GM23248 (cell line): ENCODE measurements around the gene LARP7. TPM values are rescaled to one million over a fixed set of nuclear protein-coding genes. Genes with fewer than 3 reads are reported as not detected.
A peak's percentile ranks its signal among the peaks of the same experiment; 100 is the strongest.

ENCODE experiments used
- DNase-seq: peaks from one replicate; pipeline ENCODE4 v3.0.0-alpha.2; 2015
- H2AFZ ChIP-seq: fragments of 200-600 bp; sonication (generic); 2 replicates; pipeline ENCODE4 v1.6.1; 2016; ENCODE audit warnings: antibody characterized with exemption
- H3F3A ChIP-seq: fragments of 200-600 bp; sonication (generic); 2 replicates; pipeline ENCODE4 v1.6.1; 2016; ENCODE audit warnings: mild to moderate bottlenecking, antibody characterized with exemption, mixed run types; ENCODE audit not compliant: insufficient read depth
- H3K27ac ChIP-seq: fragments of 200-600 bp; sonication (generic); 2 replicates; pipeline ENCODE4 v1.5.1; 2016; ENCODE audit warnings: mild to moderate bottlenecking
- H3K27me3 ChIP-seq: fragments of 200-600 bp; sonication (generic); replicated peaks from 2 replicates; pipeline ENCODE4 v1.6.1; 2016; ENCODE audit warnings: mild to moderate bottlenecking; ENCODE audit not compliant: insufficient read depth
- H3K36me3 ChIP-seq: fragments of 200-600 bp; sonication (generic); 2 replicates; pipeline ENCODE4 v1.6.1; 2016; ENCODE audit warnings: low read depth, mild to moderate bottlenecking
- H3K4me1 ChIP-seq: fragments of 200-600 bp; sonication (generic); 2 replicates; pipeline ENCODE4 v1.6.1; 2016; ENCODE audit warnings: mild to moderate bottlenecking; ENCODE audit not compliant: insufficient read depth
- H3K4me2 ChIP-seq: fragments of 200-600 bp; sonication (generic); one replicate; pipeline ENCODE4 v1.6.1; 2016; ENCODE audit warnings: mild to moderate bottlenecking; ENCODE audit not compliant: unreplicated experiment
- H3K4me3 ChIP-seq: fragments of 200-600 bp; sonication (generic); 2 replicates; pipeline ENCODE4 v1.5.1; 2016; ENCODE audit warnings: mild to moderate bottlenecking
- H3K79me2 ChIP-seq: fragments of 200-600 bp; sonication (generic); 2 replicates; pipeline ENCODE4 v1.6.1; 2016; ENCODE audit warnings: mild to moderate bottlenecking; ENCODE audit not compliant: insufficient read depth
- H3K9ac ChIP-seq: fragments of 200-600 bp; sonication (generic); 2 replicates; pipeline ENCODE4 v1.6.1; 2016; ENCODE audit warnings: mild to moderate bottlenecking
- H3K9me2 ChIP-seq: fragments of 200-600 bp; sonication (generic); 2 replicates; pipeline ENCODE4 v1.6.1; 2016; ENCODE audit warnings: mixed run types, mild to moderate bottlenecking, moderate library complexity; ENCODE audit not compliant: insufficient read depth
- H3K9me3 ChIP-seq: fragments of 200-600 bp; sonication (generic); one replicate; pipeline ENCODE4 v1.6.1; 2017; ENCODE audit warnings: low read depth
- H4K20me1 ChIP-seq: fragments of 200-600 bp; sonication (generic); 2 replicates; pipeline ENCODE4 v1.6.0; 2016; ENCODE audit not compliant: insufficient read depth
- EZH2 ChIP-seq: fragments of 200-600 bp; sonication (generic); IDR thresholded peaks from 2 replicates; pipeline ENCODE4 v1.6.1; 2018; ENCODE audit warnings: antibody characterized with exemption, mild to moderate bottlenecking; ENCODE audit not compliant: insufficient read depth, poor library complexity, severe bottlenecking
- EZH2phosphoT487 ChIP-seq: fragments of 200-600 bp; sonication (generic); IDR thresholded peaks from 2 replicates; pipeline ENCODE4 v1.6.1; 2018; ENCODE audit warnings: antibody characterized with exemption, moderate library complexity, mild to moderate bottlenecking, low read depth; ENCODE audit not compliant: insufficient read depth
- WGBS, 2 experiments: methylation state at CpG; one replicate each; pipeline ENCODE4 v1.1.6; 2015 to 2017; ENCODE audit warnings: low lambda C conversion rate in 2 of 2, low coverage in 1 of 2; ENCODE audit errors: missing lambda C conversion rate in 2 of 2; 5-methylcytosine and 5-hydroxymethylcytosine counted together
- in situ Hi-C: fragments of 300-500 bp; cut with MboI; formaldehyde crosslinking; loops from 2 replicates; pipeline ENCODE4 v1.15.0; 2020
- polyA plus RNA-seq: library from polyadenylated mRNA; unstranded; fragments of >200 nt; fragmentation: Nextera tagmentation; extraction: Ambion mirVana; gene quantifications from 2 replicates; pipeline ENCODE4 v1.2.1, GENCODE V29; 2016
- total RNA-seq: library from RNA; depleted of rRNA; stranded (reverse); fragments of >200 nt; shearing (Covaris generic); gene quantifications from 2 replicates; pipeline ENCODE4 v1.2.3, GENCODE V29; 2014

LARP7 gene
- total and polyA plus RNA-seq, 2 experiments from 2014 or later: 22.8 to 42.2 TPM

DNA sequence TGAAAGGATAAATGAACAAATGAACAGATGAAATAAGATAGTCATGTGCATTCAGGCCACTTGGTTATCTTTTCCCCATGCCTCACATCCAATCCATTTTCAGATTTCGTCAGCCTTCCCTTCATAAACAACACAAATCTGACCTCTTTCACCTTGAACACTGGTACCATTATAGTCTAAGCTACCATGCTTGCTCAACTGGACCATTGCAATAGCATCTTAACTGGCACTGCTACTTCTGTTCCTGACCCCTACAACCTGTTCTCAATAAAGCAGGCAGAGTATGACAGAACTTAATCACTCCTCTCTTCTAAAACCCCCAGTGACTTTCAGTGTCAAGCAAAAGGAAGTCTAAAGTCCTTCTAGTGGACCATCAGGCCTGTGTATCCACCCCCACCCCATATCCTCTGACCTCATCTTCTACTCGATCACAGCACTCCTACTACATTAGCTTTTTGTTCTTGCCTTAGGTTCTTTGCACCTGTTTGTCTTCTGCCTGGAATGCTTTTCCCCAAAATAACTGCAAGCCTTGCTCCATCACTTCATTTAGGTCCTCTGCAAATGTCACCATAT lies 40.7 kb downstream of the LARP7 start:
- Histone ChIP-seq H3K27me3 (no peaks in the 10 kb centered on the region), H3K27ac (no peak overlapping the region), H3K9me3 (no peaks in the 10 kb centered on the region), H3K4me1 (no peaks in the 10 kb centered on the region), H3F3A (no peaks in the 10 kb centered on the region), H3K9ac (no peak overlapping the region), H3K36me3 (no peaks in the 10 kb centered on the region), H3K79me2 (no peaks in the 10 kb centered on the region), H3K4me3 (no peak overlapping the region), H3K9me2 (0 out of 2 replicates have a peak, but pooled peaks cover 3% of the 10 kb centered on the region), H3K4me2 (no peak overlapping the region), H2AFZ (no peak overlapping the region), H4K20me1 (no peaks in the 10 kb centered on the region)
- no peak for DNase-seq
- 32 to 33% methylated on average over 2 of the region's 2 CpGs for WGBS, 2 experiments
- TF ChIP-seq EZH2phosphoT487 (no peak), EZH2 (no peak)
- in situ Hi-C loops: no loop called here

GRCh38 chr4:112680996-112681395 lies 44.1 kb downstream of the LARP7 start:
- Histone ChIP-seq H3K4me3 (no peak overlapping the region), H3K9me2 (no peaks in the 10 kb centered on the region), H4K20me1 (no peaks in the 10 kb centered on the region), H3K27ac (no peak overlapping the region), H3K9me3 (no peaks in the 10 kb centered on the region), H3K9ac (no peak overlapping the region), H3K36me3 (no peaks in the 10 kb centered on the region), H3K79me2 (no peaks in the 10 kb centered on the region), H3K4me2 (no peak overlapping the region), H2AFZ (no peak overlapping the region), H3K4me1 (no peaks in the 10 kb centered on the region), H3F3A (no peaks in the 10 kb centered on the region), H3K27me3 (no peaks in the 10 kb centered on the region)
- in situ Hi-C loops: no loop called here
- TF ChIP-seq EZH2phosphoT487 (no peak), EZH2 (no peak)
- no peak for DNase-seq
- WGBS, 2 experiments: 33 to 45% methylated on average over 2 of the region's 2 CpGs

- DNase-seq: no peak
- Histone ChIP-seq H3K9me2 (no peaks in the 10 kb centered on the region), H3K27me3 (no peaks in the 10 kb centered on the region)
Measured at GRCh38 chr4:112693507-112693906, 56.6 kb downstream of the LARP7 start.

DNA sequence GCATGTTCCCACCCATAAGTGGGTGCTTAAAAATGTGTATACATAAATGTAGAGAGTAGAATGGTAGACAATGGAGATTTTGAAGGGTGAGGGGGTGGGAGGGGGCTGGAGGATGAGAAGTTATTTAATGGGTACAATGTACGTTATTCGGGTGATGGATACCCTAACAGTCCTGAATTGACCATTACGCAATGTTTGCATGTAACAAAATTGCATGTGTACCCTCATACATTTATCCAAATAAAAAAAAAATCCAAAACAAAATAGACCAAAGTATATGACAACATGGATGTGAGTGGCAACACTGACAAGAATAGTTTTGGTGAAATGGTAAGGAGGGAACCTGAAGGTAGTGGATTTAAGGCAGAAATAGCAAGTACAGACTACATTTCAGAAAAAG lies 63.7 kb downstream of the LARP7 start:
- H3K4me2 ChIP-seq: no peak overlapping the region
- no peak for DNase-seq
- H3K9ac ChIP-seq: no peak overlapping the region
- H3K4me1 ChIP-seq: no peaks in the 10 kb centered on the region
- no peaks in the 10 kb centered on the region for H3K9me3 ChIP-seq
- no peaks in the 10 kb centered on the region for H3K9me2 ChIP-seq
- WGBS, 2 experiments: 31 to 42% methylated on average over 3 of the region's 3 CpGs
- in situ Hi-C loops: no loop called here
- no peak for TF ChIP-seq EZH2phosphoT487
- no peaks in the 10 kb centered on the region for H3F3A ChIP-seq
- peaks cover 16% of the 10 kb centered on the region for H3K27me3 ChIP-seq
- no peak overlapping the region for H3K4me3 ChIP-seq
- no peaks in the 10 kb centered on the region for H3K36me3 ChIP-seq
- H3K79me2 ChIP-seq: no peaks in the 10 kb centered on the region
- no peaks in the 10 kb centered on the region for H4K20me1 ChIP-seq
- no peak overlapping the region for H2AFZ ChIP-seq
- H3K27ac ChIP-seq: no peak overlapping the region

More at GRCh38 chr4:112693507-112693906, 56.6 kb downstream of the LARP7 start:
- H4K20me1 ChIP-seq: no peaks in the 10 kb centered on the region
- no peaks in the 10 kb centered on the region for H3K79me2 ChIP-seq
- no peak overlapping the region for H2AFZ ChIP-seq
- no peaks in the 10 kb centered on the region for H3K9me3 ChIP-seq
- TF ChIP-seq EZH2 (no peak), EZH2phosphoT487 (no peak)
- H3K4me1 ChIP-seq: no peaks in the 10 kb centered on the region
- no peak overlapping the region for H3K4me3 ChIP-seq
- no peaks in the 10 kb centered on the region for H3F3A ChIP-seq
- no peaks in the 10 kb centered on the region for H3K36me3 ChIP-seq
- no peak overlapping the region for H3K9ac ChIP-seq
- H3K27ac ChIP-seq: no peak overlapping the region
- in situ Hi-C loops: no loop called here
- 80 to 83% methylated on average over 10 of the region's 10 CpGs for WGBS, 2 experiments
- no peak overlapping the region for H3K4me2 ChIP-seq

GRCh38 chr4:112702892-112703291 lies 65.9 kb downstream of the LARP7 start:
- WGBS, 2 experiments: 80 to 83% methylated on average over 1 of the region's 1 CpG

More at GRCh38 chr4:112702892-112703291, 65.9 kb downstream of the LARP7 start:
- H3K9me3 ChIP-seq: no peaks in the 10 kb centered on the region
- no peaks in the 10 kb centered on the region for H3K9me2 ChIP-seq
- no peaks in the 10 kb centered on the region; the same call in 1 of the 2 replicates for H3K4me1 ChIP-seq
- H3K27me3 ChIP-seq: peaks cover 34% of the 10 kb centered on the region
- H3K27ac ChIP-seq: no peak overlapping the region
- in situ Hi-C loops: no loop called here
- H3F3A ChIP-seq: no peaks in the 10 kb centered on the region
- no peaks in the 10 kb centered on the region for H3K79me2 ChIP-seq
- H3K36me3 ChIP-seq: no peaks in the 10 kb centered on the region
- H3K4me2 ChIP-seq: no peak overlapping the region
- no peak overlapping the region for H3K4me3 ChIP-seq
- H4K20me1 ChIP-seq: no peaks in the 10 kb centered on the region
- no peak for TF ChIP-seq EZH2
- TF ChIP-seq EZH2phosphoT487: no peak
- H2AFZ ChIP-seq: no peak overlapping the region
- DNase-seq: peak; percentile 32
- no peak overlapping the region for H3K9ac ChIP-seq
